Hypothalamus (tissue), 51 donors: ENCODE results near the gene L3MBTL2.
"Not testable (repeated sequence)": the region's sequence is repeated elsewhere in the genome, so short reads cannot be mapped to it uniquely, and the experiment has no call there.

Experiments
- DNase-seq, 51 donors: peaks; one replicate each; lab custom pipeline; 2025; lab: John Stamatoyannopoulos, UW

The L3MBTL2 gene

GRCh38 chr22:41239443-41240128 is 34.5 kb downstream of the L3MBTL2 start:
- DNase-seq: peak in 21 of 51 donors; percentile 13 to 66 (median 37)

- peak; percentile 38 to 98 (median 90) for DNase-seq
Measured at GRCh38 chr22:41240377-41241132, 35.4 kb downstream of the L3MBTL2 start, which contains the start of gene CHADL. TSS of gene CHADL (minus strand) at chr22:41240931. CDS start at chr22:41240881, 50 bp downstream.

- no peak for DNase-seq
Measured at GRCh38 chr22:41241133-41241676, 36.1 kb downstream of the L3MBTL2 start.

- no peak for DNase-seq
Measured at GRCh38 chr22:41242396-41243117, 37.4 kb downstream of the L3MBTL2 start.

- no peak for DNase-seq
Measured at GRCh38 chr22:41243361-41243760, 38.2 kb downstream of the L3MBTL2 start.

- no peak for DNase-seq
Measured at GRCh38 chr22:41245917-41246499, 40.9 kb downstream of the L3MBTL2 start.

GRCh38 chr22:41247703-41248102 is 42.6 kb downstream of the L3MBTL2 start:
- peak in 11 of 51 donors; percentile 12 to 55 (median 24) for DNase-seq

GRCh38 chr22:41248314-41248713 is 43.2 kb downstream of the L3MBTL2 start:
- DNase-seq: no peak

GRCh38 chr22:41248758-41249157 is 43.6 kb downstream of the L3MBTL2 start:
- DNase-seq: no peak

- DNase-seq: no peak
Measured at GRCh38 chr22:41249442-41249841, 44.3 kb downstream of the L3MBTL2 start.

- no peak for DNase-seq
Measured at GRCh38 chr22:41250127-41250526, 45.0 kb downstream of the L3MBTL2 start.

GRCh38 chr22:41252365-41252764 is 47.3 kb downstream of the L3MBTL2 start:
- peak in 1 of 51 donors; percentile 10 for DNase-seq

- no peak for DNase-seq
Measured at GRCh38 chr22:41254230-41254629, 49.1 kb downstream of the L3MBTL2 start.

- DNase-seq: no peak
Measured at GRCh38 chr22:41256254-41257253, 51.4 kb downstream of the L3MBTL2 start.

- DNase-seq: no peak
Measured at GRCh38 chr22:41257696-41258095, 52.6 kb downstream of the L3MBTL2 start.

GRCh38 chr22:41259756-41260155 is 54.6 kb downstream of the L3MBTL2 start:
- not testable (repeated sequence) for DNase-seq

- DNase-seq: no peak
Measured at GRCh38 chr22:41260871-41261270, 55.8 kb downstream of the L3MBTL2 start.

- DNase-seq: no peak
Measured at GRCh38 chr22:41261541-41262249, 56.6 kb downstream of the L3MBTL2 start.
